ENCODE results near the gene HOXA3. TPM values are rescaled to one million over a fixed set of nuclear protein-coding genes. Genes with fewer than 3 reads are reported as not detected.

Gene HOXA3
- total RNA-seq, 1 donor from 2014 or later: 12.1 TPM

DNA sequence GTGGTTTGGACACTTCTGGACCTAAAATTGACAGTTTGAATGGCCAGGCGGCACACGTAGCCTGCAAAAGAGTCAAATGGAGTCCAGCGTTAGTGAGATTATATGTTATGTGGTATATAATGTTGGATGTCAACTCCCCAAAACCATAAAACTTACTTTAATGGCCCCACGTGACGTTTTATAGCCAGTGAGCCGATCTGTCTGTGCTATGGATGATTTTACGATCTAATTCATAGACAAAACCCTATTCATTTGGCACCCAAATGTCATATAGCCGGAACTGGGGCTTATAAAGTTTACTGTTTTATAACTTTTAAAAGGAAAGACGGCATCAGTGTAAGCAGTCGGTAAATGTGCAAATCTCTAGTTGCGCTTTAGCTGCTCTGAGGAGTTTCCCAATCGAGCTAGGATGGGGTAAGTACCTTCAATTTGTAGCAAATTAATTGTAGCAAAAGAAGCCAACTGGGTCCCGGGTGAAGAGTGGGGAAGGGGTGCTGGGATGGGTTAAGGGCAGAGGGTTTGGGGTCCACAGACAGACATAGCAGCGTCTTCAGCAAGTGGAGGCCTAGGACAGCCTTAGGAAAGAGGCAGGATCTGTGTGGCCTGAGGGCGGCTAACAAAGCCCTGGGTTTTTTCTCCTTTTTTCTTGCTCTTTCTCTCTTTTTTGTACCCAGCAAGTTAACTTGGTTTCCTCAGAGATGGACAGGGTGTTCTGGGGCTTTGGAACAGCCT lies 12.1 kb downstream of the HOXA3 start:
- peaks cover 1% of the 10 kb centered on the region for H3K36me3 Mint-ChIP-seq (ENCODE audit: low read depth)
- no peak overlapping the region for H3K4me3 Mint-ChIP-seq (ENCODE audit: unreplicated experiment)
- H3K27me3 Mint-ChIP-seq (ENCODE audit: low read depth): peaks cover 86% of the 10 kb centered on the region
- peaks cover 10% of the 10 kb centered on the region for H3K4me1 Mint-ChIP-seq (ENCODE audit: low read depth)
- DNase-seq (ENCODE audit: low spot score): no peak
- H3K27ac Mint-ChIP-seq (ENCODE audit: unreplicated experiment): no peak overlapping the region
- no peaks in the 10 kb centered on the region for H3K9me3 Mint-ChIP-seq (ENCODE audit: low read depth)
- TF ChIP-seq, protein P1, sequence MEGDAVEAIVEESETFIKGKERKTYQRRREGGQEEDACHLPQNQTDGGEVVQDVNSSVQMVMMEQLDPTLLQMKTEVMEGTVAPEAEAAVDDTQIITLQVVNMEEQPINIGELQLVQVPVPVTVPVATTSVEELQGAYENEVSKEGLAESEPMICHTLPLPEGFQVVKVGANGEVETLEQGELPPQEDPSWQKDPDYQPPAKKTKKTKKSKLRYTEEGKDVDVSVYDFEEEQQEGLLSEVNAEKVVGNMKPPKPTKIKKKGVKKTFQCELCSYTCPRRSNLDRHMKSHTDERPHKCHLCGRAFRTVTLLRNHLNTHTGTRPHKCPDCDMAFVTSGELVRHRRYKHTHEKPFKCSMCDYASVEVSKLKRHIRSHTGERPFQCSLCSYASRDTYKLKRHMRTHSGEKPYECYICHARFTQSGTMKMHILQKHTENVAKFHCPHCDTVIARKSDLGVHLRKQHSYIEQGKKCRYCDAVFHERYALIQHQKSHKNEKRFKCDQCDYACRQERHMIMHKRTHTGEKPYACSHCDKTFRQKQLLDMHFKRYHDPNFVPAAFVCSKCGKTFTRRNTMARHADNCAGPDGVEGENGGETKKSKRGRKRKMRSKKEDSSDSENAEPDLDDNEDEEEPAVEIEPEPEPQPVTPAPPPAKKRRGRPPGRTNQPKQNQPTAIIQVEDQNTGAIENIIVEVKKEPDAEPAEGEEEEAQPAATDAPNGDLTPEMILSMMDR (IDR thresholded peaks at IDR 0.05): no peak

DNA sequence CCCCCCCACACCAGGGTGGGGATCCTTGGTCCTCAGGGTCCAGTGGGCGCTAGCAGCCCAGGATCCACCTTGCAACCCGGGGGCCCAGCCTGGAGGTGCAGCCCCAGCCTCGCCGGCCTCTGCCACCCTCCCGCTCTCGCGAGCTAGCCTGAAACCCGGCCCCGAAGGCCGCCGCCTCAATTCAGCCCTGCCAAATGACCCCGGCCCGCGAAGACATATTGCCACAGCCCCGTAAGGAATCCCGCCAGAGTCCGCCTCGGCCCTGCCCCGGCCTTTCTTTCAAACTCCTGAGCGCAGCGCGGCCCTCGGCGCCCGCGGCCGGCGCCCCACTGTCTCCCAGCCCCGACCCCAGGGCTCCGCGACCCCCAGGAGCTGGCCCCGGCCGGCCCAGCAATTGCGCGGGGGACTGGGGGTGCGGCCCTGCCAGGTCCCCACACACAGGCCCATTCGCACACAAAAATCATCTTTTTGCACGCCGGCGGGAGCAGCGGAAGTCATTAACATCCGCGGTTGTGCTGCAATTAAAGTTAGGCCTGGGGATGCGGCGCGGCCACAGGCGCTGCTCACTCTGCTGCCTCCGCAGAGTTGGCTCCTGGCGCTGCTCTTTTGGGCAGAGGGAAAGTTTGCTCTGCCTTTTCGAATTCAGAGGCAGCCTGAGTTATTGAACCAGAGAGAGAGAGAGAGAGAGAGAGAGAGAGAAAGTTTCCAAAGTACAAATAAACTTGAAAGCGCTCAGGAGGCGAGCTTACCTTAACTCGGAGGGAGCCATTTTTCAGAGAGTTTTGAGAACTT lies 12.9 kb downstream of the HOXA3 start:
- Mint-ChIP-seq H3K27me3 (ENCODE audit: low read depth) (peaks cover 88% of the 10 kb centered on the region), H3K4me3 (ENCODE audit: unreplicated experiment) (no peak overlapping the region), H3K36me3 (ENCODE audit: low read depth) (peaks cover 1% of the 10 kb centered on the region), H3K9me3 (ENCODE audit: low read depth) (no peaks in the 10 kb centered on the region), H3K27ac (ENCODE audit: unreplicated experiment) (no peak overlapping the region), H3K4me1 (ENCODE audit: low read depth) (peaks cover 10% of the 10 kb centered on the region)
- DNase-seq (ENCODE audit: low spot score): no peak
- TF ChIP-seq, protein P1 (IDR thresholded peaks at IDR 0.05): no peak

DNA sequence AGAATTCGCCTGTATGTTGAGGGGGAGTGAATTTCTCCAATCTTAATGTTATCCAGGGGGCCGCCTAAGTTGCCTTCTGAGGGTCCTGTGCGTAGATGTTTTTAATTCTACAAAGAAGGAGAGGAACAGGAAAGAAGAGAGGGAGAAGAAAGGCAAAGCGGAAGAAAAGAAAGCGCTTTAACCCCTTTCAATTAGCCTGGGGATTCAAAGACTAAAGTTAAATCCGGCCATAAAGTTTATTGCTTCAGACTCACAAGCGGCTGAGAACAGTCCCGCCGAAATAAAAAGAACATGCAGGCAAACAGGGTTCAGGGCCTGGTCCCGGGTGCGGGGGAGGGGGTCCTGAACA lies 13.4 kb downstream of the HOXA3 start:
- Mint-ChIP-seq H3K27ac (ENCODE audit: unreplicated experiment) (no peak overlapping the region), H3K27me3 (ENCODE audit: low read depth) (peaks cover 88% of the 10 kb centered on the region), H3K4me3 (ENCODE audit: unreplicated experiment) (no peak overlapping the region), H3K9me3 (ENCODE audit: low read depth) (no peaks in the 10 kb centered on the region), H3K4me1 (ENCODE audit: low read depth) (peaks cover 10% of the 10 kb centered on the region), H3K36me3 (ENCODE audit: low read depth) (peaks cover 1% of the 10 kb centered on the region)
- TF ChIP-seq, protein P1 (IDR thresholded peaks at IDR 0.05): no peak
- DNase-seq (ENCODE audit: low spot score): no peak

DNA sequence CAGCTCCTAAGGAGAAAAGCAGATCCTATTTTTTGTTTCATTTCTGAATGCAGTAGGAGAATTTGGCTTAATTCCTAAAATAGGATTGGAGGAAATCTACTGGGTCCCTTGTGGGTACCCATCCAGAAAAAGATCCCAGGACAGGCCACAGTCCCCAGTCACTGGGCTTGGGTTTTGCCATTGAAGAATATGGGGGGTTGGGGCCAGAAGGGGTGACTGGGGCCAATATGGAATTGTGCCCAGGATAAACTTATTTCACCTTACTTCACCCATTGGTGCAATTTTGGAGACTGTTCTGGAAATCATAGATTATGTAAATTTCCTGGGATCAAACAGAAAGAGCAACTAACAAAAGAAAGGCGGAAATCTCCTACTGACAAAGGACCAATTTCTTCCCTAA lies 13.9 kb downstream of the HOXA3 start:
- Mint-ChIP-seq H3K27me3 (ENCODE audit: low read depth) (peaks cover 89% of the 10 kb centered on the region), H3K36me3 (ENCODE audit: low read depth) (peaks cover 1% of the 10 kb centered on the region), H3K4me3 (ENCODE audit: unreplicated experiment) (no peak overlapping the region), H3K4me1 (ENCODE audit: low read depth) (peaks cover 8% of the 10 kb centered on the region), H3K9me3 (ENCODE audit: low read depth) (no peaks in the 10 kb centered on the region), H3K27ac (ENCODE audit: unreplicated experiment) (no peak overlapping the region)
- TF ChIP-seq, protein P1 (IDR thresholded peaks at IDR 0.05): no peak
- DNase-seq (ENCODE audit: low spot score): no peak

DNA sequence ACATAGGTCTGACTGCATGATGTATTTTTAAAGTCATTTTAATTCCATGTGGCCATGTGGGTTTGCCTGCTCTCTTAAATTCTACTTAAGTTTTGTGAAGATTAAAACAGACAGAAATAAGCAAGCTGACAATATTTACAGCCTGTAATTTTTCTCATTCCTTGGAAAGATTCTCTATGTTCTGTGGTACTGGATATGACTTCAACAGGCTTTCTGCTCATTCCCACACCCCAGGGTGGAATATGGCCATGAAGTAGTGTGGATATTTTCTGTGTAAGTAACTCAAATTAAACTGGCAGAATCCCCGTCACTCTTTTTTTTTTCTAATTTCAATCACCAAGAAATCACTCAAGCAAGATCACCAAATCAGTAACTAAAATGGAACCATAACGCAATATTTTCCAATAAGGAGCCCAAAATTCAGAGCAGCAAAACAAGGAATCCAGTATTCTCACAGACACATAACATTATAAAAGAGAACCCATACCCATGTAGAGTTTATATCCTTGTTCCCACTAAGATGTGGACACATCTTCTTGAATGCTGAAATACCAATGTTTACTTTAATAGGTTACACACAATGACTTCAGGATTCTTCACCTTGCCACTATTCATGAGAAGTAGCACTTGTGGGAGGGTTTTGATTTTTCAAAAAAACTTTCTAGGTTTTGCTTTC lies 14.6 kb downstream of the HOXA3 start:
- TF ChIP-seq, protein P1 (IDR thresholded peaks at IDR 0.05): no peak
- peaks cover 1% of the 10 kb centered on the region for H3K36me3 Mint-ChIP-seq (ENCODE audit: low read depth)
- H3K4me1 Mint-ChIP-seq (ENCODE audit: low read depth): peaks cover 5% of the 10 kb centered on the region
- no peak overlapping the region for H3K4me3 Mint-ChIP-seq (ENCODE audit: unreplicated experiment)
- H3K27ac Mint-ChIP-seq (ENCODE audit: unreplicated experiment): no peak overlapping the region
- H3K27me3 Mint-ChIP-seq (ENCODE audit: low read depth): peaks cover 92% of the 10 kb centered on the region
- no peak for DNase-seq (ENCODE audit: low spot score)
- no peaks in the 10 kb centered on the region for H3K9me3 Mint-ChIP-seq (ENCODE audit: low read depth)
